Right kidney (tissue), 1 donor: ENCODE results near the gene FBXW4.
"Not testable (repeated sequence)": the region's sequence is repeated elsewhere in the genome, so short reads cannot be mapped to it uniquely, and the experiment has no call there.

Source experiments
- DNase-seq: peaks from one replicate; pipeline ENCODE4 v3.0.0-alpha.2; 2016

FBXW4 gene

DNA sequence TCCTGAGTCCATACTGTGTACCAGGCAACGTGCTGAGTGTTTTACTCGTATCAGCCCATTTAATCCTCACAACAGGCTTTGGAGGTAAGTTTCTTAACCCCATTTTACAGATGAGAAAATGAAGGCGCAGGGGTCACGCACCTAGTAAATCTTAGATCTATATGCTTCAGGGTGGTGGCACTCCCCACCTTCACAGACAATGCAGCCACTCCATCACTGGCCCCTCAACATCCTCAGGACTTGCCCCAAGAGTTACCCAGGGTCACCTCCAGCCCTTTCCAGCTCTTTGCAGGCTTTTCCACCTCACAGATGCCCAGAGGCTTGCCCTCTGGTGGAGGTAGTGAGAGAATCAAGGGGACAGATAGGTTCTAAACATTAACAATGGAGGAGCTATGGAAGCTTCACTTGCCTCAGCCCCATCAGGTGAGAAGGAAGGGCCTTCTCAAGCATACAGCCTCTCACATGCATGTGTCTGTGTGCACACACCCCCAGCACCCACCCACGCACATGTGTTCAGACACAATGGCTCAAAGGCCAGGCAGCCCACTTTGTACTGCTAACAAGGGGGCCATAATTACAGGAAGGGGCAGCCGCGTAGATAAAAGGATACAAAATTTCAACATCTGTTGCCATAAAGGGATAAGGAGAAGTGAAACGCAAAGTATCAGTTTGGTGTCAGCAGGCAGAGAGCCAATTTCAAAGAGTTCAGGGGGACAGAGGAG is 77.7 kb downstream of the FBXW4 start:
- DNase-seq, result no peak

DNA sequence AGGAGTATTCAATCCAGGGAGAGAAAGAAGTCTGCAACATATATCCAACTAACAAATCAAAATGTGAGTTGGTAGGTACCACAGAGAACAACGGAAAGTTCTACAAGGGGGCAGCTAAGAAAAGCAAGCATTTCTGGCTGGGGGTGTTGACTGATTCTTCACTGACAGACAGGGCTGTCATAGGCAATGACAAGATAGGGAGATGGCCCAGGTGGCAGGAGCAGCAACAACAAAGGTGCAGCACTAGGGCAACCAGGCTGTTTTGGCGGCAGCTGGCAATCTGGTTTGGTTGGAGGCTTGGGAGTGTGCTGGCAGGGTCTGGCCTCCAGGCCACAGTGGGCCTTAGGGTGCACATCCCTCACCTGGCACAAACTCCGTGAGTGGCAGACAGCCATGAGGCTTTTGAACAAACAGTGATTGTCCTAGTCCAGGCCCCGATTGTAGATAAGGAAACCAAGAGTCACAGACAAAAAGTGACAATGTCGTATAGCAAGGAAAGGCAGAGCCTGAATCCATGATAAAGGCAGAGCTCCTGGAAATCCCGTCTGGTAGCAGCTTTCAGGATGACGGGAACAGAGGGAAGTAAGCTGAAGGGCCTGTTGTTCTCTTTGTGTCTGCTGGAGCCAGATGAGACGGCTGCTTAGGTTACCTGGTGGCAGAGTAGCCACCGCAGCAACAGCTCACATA is 78.4 kb downstream of the FBXW4 start:
- no peak for DNase-seq

DNA sequence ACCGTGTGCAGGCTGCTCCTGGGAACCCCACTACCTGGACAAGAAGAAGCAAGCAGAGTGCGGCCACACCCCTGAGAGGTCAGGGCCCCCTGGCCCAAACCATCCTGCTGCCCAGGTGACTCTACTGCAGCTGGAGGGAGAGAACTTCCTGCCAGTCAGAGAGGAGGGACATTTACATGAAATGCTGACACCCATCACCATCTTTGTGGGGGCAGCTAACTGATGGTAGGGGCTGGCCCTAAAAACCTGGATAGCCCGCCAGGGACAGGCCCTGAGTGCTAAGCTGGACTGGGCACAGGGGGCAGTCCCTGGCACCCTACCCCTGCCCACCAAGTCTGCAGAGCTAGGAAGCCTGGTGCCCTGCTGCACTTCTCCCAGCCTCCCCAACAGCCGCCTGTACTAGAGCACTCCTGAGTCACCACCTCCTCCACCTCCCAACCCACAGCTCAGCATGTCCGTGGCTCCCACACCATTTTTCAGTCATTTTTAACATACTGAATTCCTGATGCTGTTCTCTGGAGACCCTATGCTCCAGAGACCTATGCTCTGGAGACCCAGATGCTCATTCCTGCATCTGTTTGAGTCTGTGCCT is 79.3 kb downstream of the FBXW4 start:
- no peak for DNase-seq

DNA sequence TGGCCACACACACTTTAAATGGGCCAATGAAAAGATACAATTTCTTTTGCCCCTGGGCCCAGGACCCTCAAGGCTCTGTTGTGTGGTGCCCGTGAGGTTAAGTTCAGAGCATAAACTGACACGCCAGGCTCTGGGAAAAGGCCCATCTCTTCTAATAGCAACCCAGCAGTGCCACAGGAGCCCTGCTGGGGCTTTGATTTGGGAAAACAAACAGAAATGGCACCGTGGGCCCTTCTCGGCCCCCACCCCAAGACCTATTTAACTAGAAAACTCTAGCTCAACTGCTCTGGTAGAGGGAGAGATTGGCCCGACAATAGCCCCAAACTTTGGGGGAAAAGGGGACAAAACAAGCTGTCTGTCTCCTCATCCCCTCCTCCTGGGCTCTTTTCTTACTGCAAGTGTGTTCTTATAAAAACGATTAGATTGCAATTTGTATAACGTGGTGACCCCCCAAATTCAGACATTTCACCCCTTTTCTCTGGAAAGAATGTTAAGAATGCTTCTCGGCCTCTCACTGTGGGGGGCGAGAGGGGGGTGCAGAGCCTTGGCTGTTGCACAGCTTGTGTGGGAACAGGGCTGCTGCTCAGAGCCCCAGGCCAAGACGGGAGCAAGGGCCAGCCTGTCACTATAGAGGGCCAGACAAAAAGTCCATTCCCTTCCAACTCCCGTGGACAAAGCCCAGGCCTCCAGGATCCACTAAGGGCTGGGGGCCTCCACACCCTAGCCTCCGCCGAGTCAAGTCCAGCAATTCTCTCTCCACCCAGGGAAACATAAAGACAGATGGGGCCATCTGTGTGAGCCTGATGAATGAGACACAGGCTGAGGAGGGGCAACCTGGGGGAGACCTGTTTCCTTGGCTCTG is 80.1 kb downstream of the FBXW4 start:
- DNase-seq, result no peak

DNA sequence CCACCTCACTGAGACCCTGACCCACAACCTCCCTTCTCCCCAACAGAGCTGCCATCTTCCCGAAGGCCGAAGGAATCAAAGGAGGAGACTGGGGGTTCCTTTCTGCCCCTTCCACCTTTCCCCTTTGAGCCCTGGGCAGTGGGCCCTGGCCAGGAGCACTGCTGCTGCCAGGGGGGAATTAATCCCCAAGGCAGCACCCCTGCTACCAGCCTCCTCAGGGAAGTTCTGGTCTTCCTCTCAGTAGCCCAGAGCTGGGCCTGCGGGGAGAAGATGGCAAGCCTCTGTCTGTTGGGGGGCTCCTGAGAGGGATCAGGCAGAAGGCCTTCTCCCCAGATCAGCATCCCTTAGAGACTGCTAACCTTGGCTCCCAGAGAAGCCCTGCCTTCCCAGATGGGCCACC is 81.3 kb downstream of the FBXW4 start:
- DNase-seq, result no peak

DNA sequence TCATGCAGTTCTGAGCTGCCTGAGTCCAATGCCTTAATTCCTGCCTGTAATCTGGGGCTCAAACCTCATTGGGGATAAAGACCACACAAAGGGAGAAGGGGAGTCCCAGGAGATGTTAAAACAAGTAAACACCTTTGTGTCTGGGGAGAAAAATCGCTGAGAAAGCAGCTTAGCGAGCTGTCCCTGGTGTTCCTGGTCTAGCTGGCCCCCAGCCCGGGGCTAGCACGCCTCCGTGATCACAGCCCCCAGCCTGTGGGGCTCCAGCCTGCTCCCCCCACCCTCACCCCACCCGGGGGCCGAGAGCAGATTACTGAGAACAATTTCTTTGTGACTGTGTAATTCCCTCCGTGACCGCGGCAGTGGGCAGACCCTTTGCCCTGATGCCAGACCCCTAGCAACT is 82.1 kb downstream of the FBXW4 start:
- DNase-seq, result no peak

DNA sequence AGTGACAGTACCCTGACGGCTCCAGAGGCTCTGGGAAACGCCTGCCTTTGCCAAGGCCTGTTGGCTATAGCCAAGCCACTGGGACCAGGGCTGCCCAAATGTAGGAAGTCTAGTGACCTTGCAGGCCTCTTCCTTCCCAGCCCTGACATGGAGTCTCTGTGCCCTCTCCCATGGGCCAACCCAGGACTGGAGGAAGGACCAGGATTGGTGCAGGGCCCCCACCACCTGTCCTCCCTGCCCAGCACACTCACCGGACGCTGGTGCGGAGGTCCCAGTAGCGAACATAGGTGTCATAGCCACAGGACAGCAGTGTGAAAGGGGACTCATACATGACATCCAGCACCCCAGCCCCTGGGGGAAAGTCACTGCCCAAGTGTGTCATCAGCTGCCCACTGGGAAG is 82.9 kb downstream of the FBXW4 start:
- DNase-seq, result no peak

DNA sequence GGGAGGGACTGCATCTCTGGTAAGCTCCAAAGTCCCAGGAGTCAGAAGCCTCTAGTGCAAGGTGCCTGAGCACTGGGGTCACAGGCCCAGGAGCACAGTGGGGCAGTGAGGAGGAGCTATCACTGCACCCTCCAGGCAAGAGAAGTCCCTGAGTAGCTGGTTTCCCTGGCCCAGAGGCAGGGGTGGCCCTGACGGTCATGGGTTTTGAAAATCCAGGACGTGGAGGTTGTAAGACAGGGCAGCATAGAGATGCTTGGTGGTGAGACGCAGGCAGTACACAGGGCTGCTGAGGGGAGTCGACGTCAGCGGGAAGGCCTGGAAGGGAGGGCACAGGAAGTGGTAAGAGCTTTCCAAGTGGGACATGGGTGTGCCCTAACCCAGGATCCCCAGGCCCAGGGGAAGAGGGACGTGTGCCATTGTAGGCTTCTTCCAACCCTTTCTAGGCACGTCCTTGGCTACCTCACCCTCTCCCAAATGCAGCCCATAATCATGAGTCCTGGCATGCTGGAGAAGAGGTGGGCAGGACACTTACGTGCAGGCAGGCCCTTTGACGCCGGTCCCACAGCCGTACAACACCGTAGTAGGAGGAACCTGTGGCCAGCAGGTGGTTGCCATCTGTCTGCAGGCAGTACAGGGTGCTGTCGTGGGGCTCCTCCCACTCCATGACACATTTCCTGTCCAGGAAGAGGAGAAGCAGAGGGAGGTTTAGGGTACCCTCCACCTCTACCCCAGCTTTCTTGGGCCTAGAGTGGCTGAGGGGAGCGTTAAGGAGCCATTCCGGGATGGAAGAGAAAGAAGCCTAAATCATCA is 83.7 kb downstream of the FBXW4 start:
- DNase-seq, result no peak

DNA sequence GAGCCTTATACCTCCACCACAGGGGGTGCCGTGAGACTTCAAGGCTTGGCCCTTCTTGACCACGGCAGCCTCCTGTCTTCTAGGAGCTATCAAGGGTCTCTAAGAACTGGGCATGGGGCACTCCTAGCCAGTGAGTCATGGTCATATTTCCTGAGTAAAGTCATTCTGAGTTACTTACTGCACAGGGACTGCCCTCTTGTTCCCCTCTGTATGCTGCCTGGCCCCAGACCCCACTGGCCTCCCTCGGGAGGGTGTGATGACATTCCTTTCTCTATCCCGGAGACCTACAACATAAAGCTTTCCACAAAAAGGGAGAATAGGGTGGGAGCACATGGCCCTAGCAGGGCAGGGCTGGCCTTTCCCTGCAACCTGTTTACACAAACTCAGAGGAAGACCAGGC is 85.5 kb downstream of the FBXW4 start:
- no peak for DNase-seq

DNA sequence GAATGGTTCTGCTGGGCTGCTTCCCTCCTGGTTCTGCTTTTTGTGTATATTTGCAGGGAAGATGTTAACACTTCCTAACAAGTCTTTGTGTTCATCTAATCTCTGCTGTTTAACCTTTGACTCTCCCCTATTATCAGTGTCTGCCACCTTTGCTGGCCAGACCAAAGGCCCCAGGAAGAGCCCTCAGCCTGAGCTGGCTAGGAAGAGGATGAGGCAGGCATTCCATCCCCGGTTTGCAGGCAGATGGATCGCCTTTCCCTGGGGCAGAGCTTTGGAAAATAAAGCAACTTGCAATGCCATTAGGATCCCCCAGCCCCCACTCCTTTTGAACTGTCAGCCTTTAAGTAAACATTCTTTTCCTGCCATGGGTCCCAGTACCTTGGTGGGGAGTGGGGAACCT is 87.8 kb downstream of the FBXW4 start:
- no peak for DNase-seq

DNA sequence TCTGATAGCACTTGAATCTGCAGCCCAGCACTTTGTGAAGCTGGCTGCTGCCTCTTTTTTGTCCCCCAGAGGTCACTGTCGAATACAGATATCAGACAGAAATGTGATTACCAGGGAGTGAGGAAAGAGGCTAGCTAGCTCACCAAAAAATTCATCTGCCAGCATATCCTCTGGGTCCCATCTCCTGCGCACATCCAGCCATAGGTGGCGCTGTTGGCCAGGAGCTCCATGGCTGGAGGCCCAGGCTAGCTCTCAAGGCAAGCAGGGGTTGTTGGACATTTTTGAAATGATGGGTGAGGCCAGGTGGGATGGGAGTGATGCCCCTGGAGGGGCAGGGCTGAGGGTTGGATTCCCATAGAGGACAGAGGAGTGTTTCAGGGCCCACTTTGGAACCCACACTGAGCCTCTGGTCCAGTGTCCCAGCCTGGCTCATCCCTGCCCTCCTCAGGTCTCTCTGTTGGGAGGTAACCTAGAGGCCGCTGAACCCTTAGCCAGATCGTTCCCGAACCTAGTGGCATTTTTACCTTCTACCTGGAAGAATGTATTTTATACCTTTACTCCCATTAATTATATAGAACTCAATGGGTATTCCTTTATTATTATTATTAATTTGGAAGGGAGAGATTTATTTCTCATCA is 92.1 kb downstream of the FBXW4 start:
- peak; percentile 56 for DNase-seq

DNA sequence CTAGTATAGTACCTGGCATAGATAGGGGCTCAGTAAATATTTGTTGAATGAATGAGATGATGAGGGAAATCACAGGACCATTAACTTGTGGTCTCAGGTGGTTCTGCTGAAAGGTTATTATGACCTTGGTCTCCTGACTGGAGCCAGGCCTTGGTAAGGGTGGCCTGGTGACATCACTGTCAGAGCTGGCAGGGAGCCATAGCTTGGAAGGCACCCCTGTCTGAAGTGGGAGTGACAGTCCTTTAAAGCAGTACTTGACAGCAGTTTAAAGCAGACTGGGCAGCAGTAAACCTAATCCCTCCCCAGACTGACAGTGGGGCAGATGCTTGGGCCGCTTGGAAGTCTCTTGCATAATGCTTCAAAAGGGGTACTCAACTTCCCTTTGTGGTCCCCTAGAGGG is 93.4 kb downstream of the FBXW4 start:
- DNase-seq, result no peak

DNA sequence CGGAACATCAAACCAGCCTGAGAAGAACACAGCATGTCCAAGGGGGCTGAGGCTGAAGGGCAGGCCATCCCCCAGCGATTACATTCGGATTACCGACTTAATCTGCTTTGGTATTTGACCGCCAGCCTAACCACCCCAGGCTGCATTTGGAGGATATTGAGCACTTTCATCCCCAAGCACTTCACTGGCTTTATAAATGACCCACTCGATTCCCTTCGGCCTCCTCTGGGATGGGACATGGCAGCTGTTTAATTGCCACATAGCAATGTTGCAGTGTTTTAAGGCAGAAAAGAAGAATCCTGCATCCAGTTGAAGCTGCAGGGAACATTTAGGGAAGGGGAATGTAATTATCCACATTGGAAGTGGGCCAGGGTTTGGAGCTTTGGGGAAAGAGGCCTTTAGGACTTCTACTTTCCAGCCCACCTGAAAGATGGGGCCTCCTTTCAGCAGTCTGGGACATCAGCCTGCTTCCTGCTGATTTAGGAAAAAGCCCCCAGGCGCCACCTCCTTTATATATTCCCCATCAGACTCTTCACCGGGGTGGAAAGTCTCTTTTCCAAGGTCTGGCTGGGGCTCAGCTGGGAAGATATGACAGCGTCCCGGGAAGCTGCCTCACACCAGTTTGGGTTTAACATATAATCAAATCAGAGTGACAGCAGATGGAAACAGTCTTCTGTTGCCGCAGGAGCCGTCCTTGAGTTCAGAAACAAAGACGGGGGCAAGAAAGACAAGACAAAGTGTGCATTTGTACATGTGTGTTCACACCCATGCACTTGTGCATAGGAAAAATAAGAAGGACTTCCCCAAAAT is 97.7 kb downstream of the FBXW4 start:
- no peak for DNase-seq

DNA sequence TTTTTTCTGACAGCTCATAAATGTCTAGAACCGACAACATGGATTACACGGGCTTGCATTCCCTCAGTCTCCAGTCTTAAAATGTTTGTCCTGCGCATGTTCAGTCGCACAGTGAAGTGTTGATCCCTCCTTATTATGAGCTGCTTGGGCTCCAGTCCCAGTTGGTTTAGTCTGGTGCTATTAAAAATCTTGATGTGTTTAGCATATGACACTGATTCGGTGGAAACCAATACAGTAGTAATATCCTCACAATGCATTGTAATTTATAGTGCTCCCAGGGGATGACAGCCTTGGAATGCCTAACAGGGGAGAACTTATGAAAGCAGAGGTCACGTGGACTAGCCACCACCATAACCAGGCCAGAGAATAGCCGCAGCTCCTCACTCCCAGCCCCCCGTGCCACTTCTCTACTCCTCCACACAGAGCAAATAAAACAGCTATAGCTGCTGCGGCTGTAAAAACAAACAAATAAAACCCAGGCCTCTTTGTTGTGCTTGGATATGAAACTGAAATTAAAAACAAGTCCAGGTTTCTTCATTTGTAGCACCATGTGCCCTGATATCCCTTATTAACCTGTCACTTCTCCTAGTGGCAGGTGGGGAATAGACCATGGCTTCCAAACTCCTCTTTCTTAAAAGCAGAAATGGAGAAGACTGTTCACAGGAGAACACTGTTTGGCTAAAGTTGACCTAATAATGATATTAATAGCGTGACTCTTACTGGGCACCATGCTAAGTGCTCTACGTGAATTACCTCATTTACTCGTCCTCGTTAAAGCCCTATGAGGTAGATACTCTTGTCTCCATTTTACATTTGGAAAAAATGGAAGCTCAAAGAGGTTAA is 99.2 kb downstream of the FBXW4 start:
- DNase-seq, result no peak

DNA sequence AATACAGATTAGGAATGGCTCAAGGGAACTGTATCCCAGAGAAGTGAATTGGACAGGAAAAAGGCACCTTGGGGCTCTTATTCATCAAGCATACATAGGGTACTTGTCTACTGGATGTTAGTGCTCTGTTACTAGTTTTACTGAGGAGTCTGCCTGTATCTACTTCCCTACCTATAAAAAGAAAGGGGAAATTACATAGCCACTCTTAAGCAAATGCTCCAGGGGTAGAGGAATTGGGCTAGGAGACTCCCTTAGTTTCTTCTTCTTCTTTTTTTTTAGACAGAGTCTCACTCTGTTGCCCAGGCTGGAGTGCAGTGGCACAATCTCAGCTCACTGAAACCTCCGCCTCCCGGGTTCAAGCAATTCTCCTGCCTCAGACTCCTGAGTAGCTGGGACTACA is 101.6 kb downstream of the FBXW4 start:
- DNase-seq, result not testable (repeated sequence)

DNA sequence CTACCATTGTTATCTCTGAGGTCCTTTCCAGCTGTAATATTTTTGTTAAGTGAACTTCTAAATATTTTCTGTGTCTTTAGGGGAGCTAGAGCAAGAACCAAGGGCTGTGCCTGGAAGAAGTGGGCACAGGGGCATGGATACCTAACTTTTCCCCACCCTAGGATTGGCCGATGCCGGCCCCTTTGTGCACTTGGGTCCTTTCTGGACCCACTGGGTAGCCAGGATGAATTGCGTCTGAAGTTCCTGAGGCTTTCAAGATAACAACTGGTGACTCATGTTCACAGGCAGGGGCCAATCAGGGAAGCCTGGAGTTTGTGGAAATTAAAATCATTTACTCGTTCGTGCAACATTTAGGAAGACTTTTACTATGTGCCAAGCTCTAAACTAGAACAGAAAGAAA is 106.1 kb downstream of the FBXW4 start:
- DNase-seq, result no peak

DNA sequence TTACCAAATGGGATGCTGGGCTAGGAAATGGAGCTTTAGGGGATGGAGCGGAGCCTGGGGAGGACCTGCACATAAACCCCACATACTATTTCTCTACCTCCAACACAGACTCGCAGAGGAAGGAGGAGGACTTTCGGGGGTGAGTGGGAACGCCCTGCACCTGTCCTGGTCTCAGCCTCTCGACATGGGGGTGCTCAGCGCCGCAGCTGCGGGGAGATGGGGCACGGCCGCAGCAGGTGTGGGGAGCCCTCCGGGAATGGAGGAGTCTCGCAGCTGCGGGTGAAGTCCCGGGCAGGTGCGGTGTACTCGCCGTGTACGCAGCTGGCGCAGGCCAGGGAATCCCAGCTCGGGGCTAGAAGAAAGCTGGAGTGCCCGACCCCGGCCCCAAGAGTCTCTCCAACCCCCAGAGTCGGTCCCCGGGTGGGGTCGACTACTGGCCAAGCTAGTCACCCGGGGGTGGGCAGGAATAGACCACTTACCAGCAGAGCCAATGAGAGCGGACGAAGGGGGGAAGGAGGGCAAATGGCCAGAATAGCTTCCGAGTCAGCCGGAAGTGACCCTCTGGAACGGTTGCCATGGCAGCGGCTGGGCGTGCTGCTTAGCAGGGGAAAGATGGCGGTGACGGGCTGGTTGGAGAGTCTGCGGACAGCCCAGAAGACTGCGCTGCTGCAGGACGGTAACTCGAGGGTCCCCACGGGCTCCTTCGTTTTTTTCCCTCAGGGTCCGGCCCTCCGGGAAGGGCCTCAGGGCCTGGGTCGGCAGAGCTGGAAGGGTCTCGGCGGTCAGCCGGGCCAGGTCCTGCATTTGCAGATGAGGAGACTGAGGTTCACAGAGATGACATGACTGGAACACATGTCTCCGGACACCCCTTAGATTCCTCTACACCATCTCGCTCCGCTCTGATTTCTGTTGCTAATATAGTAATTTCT is 107.0 kb downstream of the FBXW4 start, which contains the start of the genes DPCD and POLL:
Gene DPCD (plus strand): TSS at position 597 of the 929 bp plus-strand sequence. CDS start 16 bp downstream, at position 613.
Gene POLL (minus strand): TSS at position 533 of the 929 bp plus-strand sequence. CDS start 897 bp downstream, outside the sequence.
- DNase-seq, result peak; percentile 92

DNA sequence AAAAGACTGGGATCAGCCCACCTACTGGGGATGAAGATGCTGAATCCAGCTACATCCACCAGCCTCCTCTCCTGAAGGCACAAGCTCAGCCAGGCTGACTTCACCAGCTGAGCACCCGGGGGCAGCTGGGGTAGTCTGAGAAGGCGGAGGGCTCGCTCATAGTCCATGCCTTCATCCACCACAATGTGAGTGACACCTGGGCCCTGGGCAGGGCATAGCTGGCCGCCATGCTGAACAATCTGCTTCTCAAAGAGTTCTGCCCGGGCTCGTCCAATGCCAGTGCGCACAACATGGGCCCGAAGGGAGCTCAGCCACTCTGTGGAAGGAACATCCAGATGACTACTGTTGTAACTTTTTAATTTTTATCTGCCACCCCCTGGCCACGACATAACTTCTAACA is 109.1 kb downstream of the FBXW4 start:
- no peak for DNase-seq
